Activated CD4-positive, alpha-beta T cell treated with anti-CD3 and anti-CD28 coated beads for 36 hours (primary cell): Measurements from ENCODE around the gene NEBL. TPM values are rescaled to one million over a fixed set of nuclear protein-coding genes. Genes with fewer than 3 reads are reported as not detected.

Experiments used
- ATAC-seq: fragments of 200-7000 bp; cut with Tn5 transposase; one replicate; pipeline ENCODE4 v1.10.0; 2021; ENCODE audit warnings: mild to moderate bottlenecking, moderate library complexity
- CTCF ChIA-PET: fragments of 350-600 bp; sonication (Branson Sonifier 250); formaldehyde crosslinking; loops from one replicate; lab custom pipeline; 2021; ENCODE audit warnings: antibody characterized with exemption; lab: Charles Lee
- POLR2A ChIA-PET: fragments of 350-600 bp; sonication (Branson Sonifier 250); formaldehyde crosslinking; loops from one replicate; lab custom pipeline; 2021; ENCODE audit warnings: antibody characterized with exemption, inconsistent platforms; lab: Charles Lee
- DNase-seq: peaks from one replicate; pipeline ENCODE4 v3.0.0-alpha.2; 2020
- H3K27ac Mint-ChIP-seq: one replicate; pipeline ENCODE4 v1.8.0; 2021; ENCODE audit warnings: mixed read lengths
- H3K27me3 Mint-ChIP-seq: one replicate; pipeline ENCODE4 v1.8.0; 2021; ENCODE audit warnings: mixed read lengths
- H3K36me3 Mint-ChIP-seq: one replicate; pipeline ENCODE4 v1.8.0; 2021; ENCODE audit warnings: low read depth, mixed read lengths
- H3K4me1 Mint-ChIP-seq: one replicate; pipeline ENCODE4 v1.8.0; 2021; ENCODE audit warnings: mixed read lengths
- H3K4me3 Mint-ChIP-seq: one replicate; pipeline ENCODE4 v1.8.0; 2021; ENCODE audit warnings: mild to moderate bottlenecking, moderate library complexity, mixed read lengths
- H3K9me3 Mint-ChIP-seq: one replicate; pipeline ENCODE4 v1.8.0; 2021; ENCODE audit warnings: low read depth, mixed read lengths
- intact Hi-C, 2 experiments: fragments of 100-400 bp; cut with DNase I in 1 of 2; cut with micrococcal nuclease in 1 of 2; formaldehyde crosslinking; loops; one replicate each; pipeline versions ENCODE4 v1.14.2 to v1.15.1; 2022 to 2024; cut with DNase I, micrococcal nuclease
- total RNA-seq, 2 experiments: library from RNA; stranded (reverse); gene quantifications; one replicate each; pipeline ENCODE4 v1.2.3, GENCODE V29; 2021

Gene NEBL
- total RNA-seq, 2 experiments from 2014 or later: 0.04 to 0.05 TPM

- intact Hi-C loops: loop anchor here in 1 of 2 experiments (10.0 kb wide), 1 partner anchor 1392 kb away; no protein-coding TSS in a partner anchor
- POLR2A ChIA-PET: no interaction called here
- no peak overlapping the region for H3K27ac Mint-ChIP-seq
- H3K4me3 Mint-ChIP-seq: no peak overlapping the region
- H3K27me3 Mint-ChIP-seq: no peaks in the 10 kb centered on the region
- no peaks in the 10 kb centered on the region for H3K36me3 Mint-ChIP-seq
- peaks cover 5% of the 10 kb centered on the region for H3K9me3 Mint-ChIP-seq
- ATAC-seq (no peak), DNase-seq (no peak)
- H3K4me1 Mint-ChIP-seq: no peaks in the 10 kb centered on the region
- CTCF ChIA-PET: no interaction called here
These were observed 154.2 kb downstream of the NEBL start for GRCh38 chr10:20742737-20743541.

- ChIA-PET POLR2A (no interaction called here), CTCF (no interaction called here)
- intact Hi-C loops: loop anchor here in 1 of 2 experiments (10.0 kb wide), 1 partner anchor 1395 kb away; no protein-coding TSS in a partner anchor
- no peaks in the 10 kb centered on the region for H3K27me3 Mint-ChIP-seq
- no peak overlapping the region for H3K4me3 Mint-ChIP-seq
- no peaks in the 10 kb centered on the region for H3K36me3 Mint-ChIP-seq
- DNase-seq: no peak
- peaks cover 2% of the 10 kb centered on the region for H3K9me3 Mint-ChIP-seq
- H3K27ac Mint-ChIP-seq: no peak overlapping the region
- ATAC-seq: no peak
- H3K4me1 Mint-ChIP-seq: no peaks in the 10 kb centered on the region
These were observed 157.0 kb downstream of the NEBL start for GRCh38 chr10:20740120-20740519.

GRCh38 chr10:20737107-20737506 lies 160.0 kb downstream of the NEBL start:
- Mint-ChIP-seq H3K27me3 (no peaks in the 10 kb centered on the region), H3K4me3 (no peak overlapping the region), H3K9me3 (peaks cover 6% of the 10 kb centered on the region), H3K4me1 (no peaks in the 10 kb centered on the region), H3K27ac (no peak overlapping the region), H3K36me3 (no peaks in the 10 kb centered on the region)
- intact Hi-C loops: no loop called here
- CTCF ChIA-PET: no interaction called here
- DNase-seq (no peak), ATAC-seq (no peak)
- POLR2A ChIA-PET: no interaction called here
